ENCODE results near the gene HCAR1.
"Not testable (repeated sequence)": the region's sequence is repeated elsewhere in the genome, so short reads cannot be mapped to it uniquely, and the experiment has no call there.

Gene HCAR1

GRCh38 chr12:122700038-122700710 is 30.5 kb downstream of the HCAR1 start:
- not testable (repeated sequence) for H3K27ac ChIP-seq (ENCODE audit: low read depth, low read length); H3K36me3 ChIP-seq (ENCODE audit: control insufficient read depth in 1 of 2, insufficient read depth in 2 of 2, low read length in 2 of 2); H3K9ac ChIP-seq (ENCODE audit: low read depth in 1 of 2, low read length in 2 of 2); H3K9me3 ChIP-seq (ENCODE audit: control insufficient read depth in 1 of 2, low read length in 2 of 2); H3K4me1 ChIP-seq (ENCODE audit: control insufficient read depth in 1 of 2, insufficient read depth in 2 of 2, low read length in 2 of 2); H3K4me3 ChIP-seq (ENCODE audit: low read depth in 1 of 2, low read length in 2 of 2); H3K27me3 ChIP-seq (ENCODE audit: control insufficient read depth in 1 of 2, insufficient read depth in 2 of 2, low read length in 2 of 2)

DNA sequence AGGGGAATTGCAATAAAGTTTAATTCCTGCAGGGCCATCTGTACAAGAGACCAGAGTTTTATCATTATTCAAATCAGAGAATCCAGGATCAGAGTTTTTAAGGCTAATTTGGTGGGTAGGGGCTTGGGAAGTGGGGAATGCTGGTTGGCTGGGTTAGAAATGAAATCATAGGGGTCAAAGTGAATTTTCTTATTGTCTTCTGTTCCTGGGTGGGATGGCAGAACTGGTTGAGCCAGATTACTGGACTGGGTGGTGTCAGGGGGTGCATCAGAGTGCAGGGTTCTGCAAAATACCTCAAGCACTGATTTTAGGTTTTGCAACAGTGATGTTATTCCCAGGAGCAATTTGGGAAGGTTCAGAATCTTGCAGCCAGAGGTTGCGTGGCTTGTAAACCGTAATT is 33.7 kb downstream of the HCAR1 start:
- H3K4me1 ChIP-seq (ENCODE audit: control insufficient read depth in 1 of 2, insufficient read depth in 2 of 2, low read length in 2 of 2); H3K36me3 ChIP-seq (ENCODE audit: control insufficient read depth in 1 of 2, insufficient read depth in 2 of 2, low read length in 2 of 2); H3K9me3 ChIP-seq (ENCODE audit: control insufficient read depth in 1 of 2, low read length in 2 of 2); H3K27me3 ChIP-seq (ENCODE audit: control insufficient read depth in 1 of 2, insufficient read depth in 2 of 2, low read length in 2 of 2); H3K4me3 ChIP-seq (ENCODE audit: low read depth in 1 of 2, low read length in 2 of 2); H3K27ac ChIP-seq (ENCODE audit: low read depth, low read length); H3K9ac ChIP-seq (ENCODE audit: low read depth in 1 of 2, low read length in 2 of 2): not testable (repeated sequence)

DNA sequence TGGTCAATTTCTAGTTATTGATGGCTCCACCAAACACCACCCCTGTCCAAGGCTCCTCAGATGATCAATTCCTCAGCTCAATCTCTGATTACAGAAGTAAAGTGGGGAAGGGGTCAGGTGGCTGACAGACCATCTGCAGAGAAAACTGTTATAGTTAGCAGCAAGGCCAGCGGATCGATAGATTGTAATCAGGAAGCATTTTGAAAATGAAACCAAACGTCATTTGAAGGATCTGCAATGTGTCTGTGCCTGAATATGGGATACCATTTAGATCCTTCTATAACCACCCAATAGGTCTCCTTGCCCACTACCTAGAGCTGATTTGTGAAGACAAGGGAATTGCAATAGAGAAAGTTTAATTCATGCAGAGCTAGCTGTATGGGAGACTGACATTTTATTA is 39.1 kb downstream of the HCAR1 start:
- H3K4me1 ChIP-seq (ENCODE audit: control insufficient read depth in 1 of 2, insufficient read depth in 2 of 2, low read length in 2 of 2), result peaks cover 0 to 4% of the 10 kb centered on the region in 2 donors
- H3K36me3 ChIP-seq (ENCODE audit: control insufficient read depth in 1 of 2, insufficient read depth in 2 of 2, low read length in 2 of 2), result no peaks in the 10 kb centered on the region
- H3K4me3 ChIP-seq (ENCODE audit: low read depth in 1 of 2, low read length in 2 of 2), result peak overlapping the region in 1 of 2 donors; percentile 15
- no peaks in the 10 kb centered on the region for H3K27me3 ChIP-seq (ENCODE audit: control insufficient read depth in 1 of 2, insufficient read depth in 2 of 2, low read length in 2 of 2)
- H3K9ac ChIP-seq (ENCODE audit: low read depth in 1 of 2, low read length in 2 of 2), result no peak overlapping the region
- H3K9me3 ChIP-seq (ENCODE audit: control insufficient read depth in 1 of 2, low read length in 2 of 2), result no peaks in the 10 kb centered on the region
- no peak overlapping the region for H3K27ac ChIP-seq (ENCODE audit: low read depth, low read length)

DNA sequence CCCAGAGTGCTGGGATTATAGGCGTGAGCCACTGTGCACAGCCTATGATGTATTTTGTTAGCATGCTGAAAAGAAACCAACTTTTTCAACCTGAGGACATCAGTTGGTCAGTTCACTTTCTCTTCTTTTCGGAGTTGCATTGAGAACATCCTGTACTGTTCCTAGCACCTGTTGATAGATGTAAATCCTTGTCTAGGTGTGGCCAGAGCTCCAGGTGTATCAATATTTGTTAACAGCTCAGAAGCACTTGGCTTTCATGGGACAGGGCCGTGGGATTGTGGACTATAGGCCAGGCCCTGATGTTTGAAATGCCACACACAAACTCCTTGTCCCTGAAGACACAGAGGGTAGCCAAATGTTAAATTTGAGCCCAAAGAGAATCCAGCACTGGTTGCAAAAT is 42.4 kb downstream of the HCAR1 start:
- Histone ChIP-seq H3K36me3 (ENCODE audit: control insufficient read depth in 1 of 2, insufficient read depth in 2 of 2, low read length in 2 of 2) (no peaks in the 10 kb centered on the region), H3K27me3 (ENCODE audit: control insufficient read depth in 1 of 2, insufficient read depth in 2 of 2, low read length in 2 of 2) (no peaks in the 10 kb centered on the region), H3K4me1 (ENCODE audit: control insufficient read depth in 1 of 2, insufficient read depth in 2 of 2, low read length in 2 of 2) (peaks cover 0 to 4% of the 10 kb centered on the region in 2 donors), H3K4me3 (ENCODE audit: low read depth in 1 of 2, low read length in 2 of 2) (no peak overlapping the region), H3K27ac (ENCODE audit: low read depth, low read length) (no peak overlapping the region), H3K9ac (ENCODE audit: low read depth in 1 of 2, low read length in 2 of 2) (no peak overlapping the region), H3K9me3 (ENCODE audit: control insufficient read depth in 1 of 2, low read length in 2 of 2) (no peaks in the 10 kb centered on the region)

GRCh38 chr12:122687086-122687485 is 43.6 kb downstream of the HCAR1 start:
- Histone ChIP-seq H3K27me3 (ENCODE audit: control insufficient read depth in 1 of 2, insufficient read depth in 2 of 2, low read length in 2 of 2) (no peaks in the 10 kb centered on the region), H3K9me3 (ENCODE audit: control insufficient read depth in 1 of 2, low read length in 2 of 2) (no peaks in the 10 kb centered on the region), H3K27ac (ENCODE audit: low read depth, low read length) (no peak overlapping the region), H3K4me1 (ENCODE audit: control insufficient read depth in 1 of 2, insufficient read depth in 2 of 2, low read length in 2 of 2) (peaks cover 0 to 4% of the 10 kb centered on the region in 2 donors), H3K9ac (ENCODE audit: low read depth in 1 of 2, low read length in 2 of 2) (no peak overlapping the region), H3K4me3 (ENCODE audit: low read depth in 1 of 2, low read length in 2 of 2) (no peak overlapping the region), H3K36me3 (ENCODE audit: control insufficient read depth in 1 of 2, insufficient read depth in 2 of 2, low read length in 2 of 2) (no peaks in the 10 kb centered on the region)

DNA sequence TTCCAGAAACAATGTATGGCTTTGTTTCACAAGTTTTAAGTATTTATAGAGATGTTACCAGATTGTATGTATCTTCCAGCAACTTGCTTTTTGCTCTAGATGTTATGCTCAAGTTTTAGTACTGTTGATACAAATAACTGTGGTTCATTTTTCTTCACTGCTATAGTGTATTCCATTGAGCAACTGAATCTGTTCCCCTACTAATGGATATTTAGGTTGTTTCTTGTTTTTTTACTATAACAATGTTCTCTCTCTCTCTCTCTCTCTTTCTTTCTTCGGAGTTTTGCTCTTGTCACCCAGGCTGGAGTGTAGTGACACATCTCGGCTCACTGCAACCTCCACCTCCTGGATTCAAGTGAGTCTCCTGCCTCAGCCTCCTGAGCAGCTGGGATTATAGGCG is 44.1 kb downstream of the HCAR1 start:
- Histone ChIP-seq H3K4me3 (ENCODE audit: low read depth in 1 of 2, low read length in 2 of 2) (no peak overlapping the region), H3K9ac (ENCODE audit: low read depth in 1 of 2, low read length in 2 of 2) (no peak overlapping the region), H3K27me3 (ENCODE audit: control insufficient read depth in 1 of 2, insufficient read depth in 2 of 2, low read length in 2 of 2) (no peaks in the 10 kb centered on the region), H3K4me1 (ENCODE audit: control insufficient read depth in 1 of 2, insufficient read depth in 2 of 2, low read length in 2 of 2) (peaks cover 0 to 2% of the 10 kb centered on the region in 2 donors), H3K9me3 (ENCODE audit: control insufficient read depth in 1 of 2, low read length in 2 of 2) (no peaks in the 10 kb centered on the region), H3K27ac (ENCODE audit: low read depth, low read length) (no peak overlapping the region), H3K36me3 (ENCODE audit: control insufficient read depth in 1 of 2, insufficient read depth in 2 of 2, low read length in 2 of 2) (no peaks in the 10 kb centered on the region)

GRCh38 chr12:122684297-122684813 is 46.3 kb downstream of the HCAR1 start:
- no peaks in the 10 kb centered on the region for H3K4me1 ChIP-seq (ENCODE audit: control insufficient read depth in 1 of 2, insufficient read depth in 2 of 2, low read length in 2 of 2)
- no peak overlapping the region for H3K9ac ChIP-seq (ENCODE audit: low read depth in 1 of 2, low read length in 2 of 2)
- H3K27ac ChIP-seq (ENCODE audit: low read depth, low read length), result no peak overlapping the region
- no peaks in the 10 kb centered on the region for H3K36me3 ChIP-seq (ENCODE audit: control insufficient read depth in 1 of 2, insufficient read depth in 2 of 2, low read length in 2 of 2)
- H3K9me3 ChIP-seq (ENCODE audit: control insufficient read depth in 1 of 2, low read length in 2 of 2), result no peaks in the 10 kb centered on the region
- H3K4me3 ChIP-seq (ENCODE audit: low read depth in 1 of 2, low read length in 2 of 2), result no peak overlapping the region
- H3K27me3 ChIP-seq (ENCODE audit: control insufficient read depth in 1 of 2, insufficient read depth in 2 of 2, low read length in 2 of 2), result no peaks in the 10 kb centered on the region

- Histone ChIP-seq H3K27ac (ENCODE audit: low read depth, low read length) (no peak overlapping the region), H3K4me3 (ENCODE audit: low read depth in 1 of 2, low read length in 2 of 2) (no peak overlapping the region), H3K9ac (ENCODE audit: low read depth in 1 of 2, low read length in 2 of 2) (no peak overlapping the region), H3K9me3 (ENCODE audit: control insufficient read depth in 1 of 2, low read length in 2 of 2) (no peaks in the 10 kb centered on the region), H3K27me3 (ENCODE audit: control insufficient read depth in 1 of 2, insufficient read depth in 2 of 2, low read length in 2 of 2) (no peaks in the 10 kb centered on the region), H3K4me1 (ENCODE audit: control insufficient read depth in 1 of 2, insufficient read depth in 2 of 2, low read length in 2 of 2) (no peaks in the 10 kb centered on the region), H3K36me3 (ENCODE audit: control insufficient read depth in 1 of 2, insufficient read depth in 2 of 2, low read length in 2 of 2) (no peaks in the 10 kb centered on the region)
Measured at GRCh38 chr12:122681814-122682213, 48.8 kb downstream of the HCAR1 start.

GRCh38 chr12:122680989-122681388 is 49.7 kb downstream of the HCAR1 start:
- H3K9ac ChIP-seq (ENCODE audit: low read depth in 1 of 2, low read length in 2 of 2), result not testable (repeated sequence)

DNA sequence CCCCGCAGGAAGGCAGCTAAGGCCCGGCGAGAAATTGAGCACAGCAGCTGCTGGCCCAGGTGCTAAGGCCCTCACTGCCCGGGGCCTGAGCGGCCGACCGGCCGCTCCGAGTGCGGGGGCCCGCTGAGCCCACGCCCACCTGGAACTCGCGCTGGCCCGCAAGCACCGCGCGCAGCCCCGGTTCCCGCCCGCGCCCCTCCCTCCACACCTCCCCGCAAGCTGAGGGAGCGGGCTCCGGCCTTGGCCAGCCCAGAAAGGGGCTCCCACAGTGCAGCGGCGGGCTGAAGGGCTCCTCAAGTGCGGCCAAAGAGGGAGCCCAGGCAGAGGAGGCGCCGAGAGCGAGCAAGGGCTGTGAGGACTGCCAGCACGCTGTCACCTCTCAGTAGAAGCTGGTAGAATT is 53.9 kb downstream of the HCAR1 start:
- not testable (repeated sequence) for H3K9ac ChIP-seq (ENCODE audit: low read depth in 1 of 2, low read length in 2 of 2); H3K4me3 ChIP-seq (ENCODE audit: low read depth in 1 of 2, low read length in 2 of 2); H3K4me1 ChIP-seq (ENCODE audit: control insufficient read depth in 1 of 2, insufficient read depth in 2 of 2, low read length in 2 of 2); H3K36me3 ChIP-seq (ENCODE audit: control insufficient read depth in 1 of 2, insufficient read depth in 2 of 2, low read length in 2 of 2); H3K27me3 ChIP-seq (ENCODE audit: control insufficient read depth in 1 of 2, insufficient read depth in 2 of 2, low read length in 2 of 2); H3K27ac ChIP-seq (ENCODE audit: low read depth, low read length); H3K9me3 ChIP-seq (ENCODE audit: control insufficient read depth in 1 of 2, low read length in 2 of 2)

More at GRCh38 chr12:122680989-122681388, 49.7 kb downstream of the HCAR1 start:
- not testable (repeated sequence) for H3K27me3 ChIP-seq (ENCODE audit: control insufficient read depth in 1 of 2, insufficient read depth in 2 of 2, low read length in 2 of 2); H3K4me1 ChIP-seq (ENCODE audit: control insufficient read depth in 1 of 2, insufficient read depth in 2 of 2, low read length in 2 of 2); H3K36me3 ChIP-seq (ENCODE audit: control insufficient read depth in 1 of 2, insufficient read depth in 2 of 2, low read length in 2 of 2); H3K4me3 ChIP-seq (ENCODE audit: low read depth in 1 of 2, low read length in 2 of 2); H3K9me3 ChIP-seq (ENCODE audit: control insufficient read depth in 1 of 2, low read length in 2 of 2); H3K27ac ChIP-seq (ENCODE audit: low read depth, low read length)

Data from duodenal mucosa (tissue), 2 donors.